Measurements from ENCODE around the gene HOXC12. TPM values are rescaled to one million over a fixed set of nuclear protein-coding genes. Genes with fewer than 3 reads are reported as not detected.

HOXC12 gene
- total RNA-seq, 4 donors from 2014 or later, result 0.22 to 1.4 TPM; not detected in 2

- WGBS, 2 donors, result 2% methylated on average over 21 of the region's 21 CpGs
- no peaks in the 10 kb centered on the region for H3K9me3 ChIP-seq
- peak overlapping the region; percentile 36 to 66 (median 50) for H3K4me3 ChIP-seq
- no peak for DNase-seq (ENCODE audit: low spot score in 2 of 2)
- H3K36me3 ChIP-seq, result no peaks in the 10 kb centered on the region
- peaks cover 0 to 48% (median 11%) of the 10 kb centered on the region in 4 donors for H3K4me1 ChIP-seq
- H3K27ac ChIP-seq, result peak overlapping the region; percentile 68 to 88 (median 76)
- H3K27me3 ChIP-seq, result peaks cover 0 to 92% of the 10 kb centered on the region in 2 donors
- TF ChIP-seq POLR2A (IDR thresholded peaks at IDR 0.05) (no peak), EP300 (IDR thresholded peaks at IDR 0.05) (no peak)
- TF ChIP-seq, protein P1, sequence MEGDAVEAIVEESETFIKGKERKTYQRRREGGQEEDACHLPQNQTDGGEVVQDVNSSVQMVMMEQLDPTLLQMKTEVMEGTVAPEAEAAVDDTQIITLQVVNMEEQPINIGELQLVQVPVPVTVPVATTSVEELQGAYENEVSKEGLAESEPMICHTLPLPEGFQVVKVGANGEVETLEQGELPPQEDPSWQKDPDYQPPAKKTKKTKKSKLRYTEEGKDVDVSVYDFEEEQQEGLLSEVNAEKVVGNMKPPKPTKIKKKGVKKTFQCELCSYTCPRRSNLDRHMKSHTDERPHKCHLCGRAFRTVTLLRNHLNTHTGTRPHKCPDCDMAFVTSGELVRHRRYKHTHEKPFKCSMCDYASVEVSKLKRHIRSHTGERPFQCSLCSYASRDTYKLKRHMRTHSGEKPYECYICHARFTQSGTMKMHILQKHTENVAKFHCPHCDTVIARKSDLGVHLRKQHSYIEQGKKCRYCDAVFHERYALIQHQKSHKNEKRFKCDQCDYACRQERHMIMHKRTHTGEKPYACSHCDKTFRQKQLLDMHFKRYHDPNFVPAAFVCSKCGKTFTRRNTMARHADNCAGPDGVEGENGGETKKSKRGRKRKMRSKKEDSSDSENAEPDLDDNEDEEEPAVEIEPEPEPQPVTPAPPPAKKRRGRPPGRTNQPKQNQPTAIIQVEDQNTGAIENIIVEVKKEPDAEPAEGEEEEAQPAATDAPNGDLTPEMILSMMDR (IDR thresholded peaks at IDR 0.05), result no peak
Observed at GRCh38 chr12:53985692-53985993, 30.9 kb downstream of the HOXC12 start.

GRCh38 chr12:53985994-53986685 lies 31.4 kb downstream of the HOXC12 start:
- peaks cover 0 to 92% of the 10 kb centered on the region in 2 donors for H3K27me3 ChIP-seq
- TF ChIP-seq, protein P1 (IDR thresholded peaks at IDR 0.05), result peak in 2 of 5 experiments; percentile 28 to 36
- TF ChIP-seq POLR2A (IDR thresholded peaks at IDR 0.05) (no peak), EP300 (IDR thresholded peaks at IDR 0.05) (peak in 1 of 2 donors; percentile 21)
- peak overlapping the region; percentile 68 to 88 (median 76) for H3K27ac ChIP-seq
- WGBS, 2 donors, result 13 to 22% methylated on average over 28 to 39 of the region's 50 CpGs
- no peaks in the 10 kb centered on the region for H3K9me3 ChIP-seq
- peaks cover 0 to 51% (median 11%) of the 10 kb centered on the region in 4 donors for H3K4me1 ChIP-seq
- no peak for DNase-seq (ENCODE audit: low spot score in 2 of 2)
- H3K4me3 ChIP-seq, result peak overlapping the region; percentile 36 to 66 (median 50)
- no peaks in the 10 kb centered on the region for H3K36me3 ChIP-seq

GRCh38 chr12:53986686-53987483 lies 32.2 kb downstream of the HOXC12 start:
- DNase-seq (ENCODE audit: low spot score in 2 of 2), result no peak
- TF ChIP-seq EP300 (IDR thresholded peaks at IDR 0.05), result no peak
- TF ChIP-seq, protein P1 (IDR thresholded peaks at IDR 0.05), result no peak
- Histone ChIP-seq H3K9me3 (no peaks in the 10 kb centered on the region), H3K27ac (peak overlapping the region in 3 of 4 donors; percentile 68 to 88 (median 77)), H3K4me3 (peak overlapping the region in 2 of 4 donors; percentile 36 to 66), H3K36me3 (no peaks in the 10 kb centered on the region), H3K27me3 (peaks cover 0 to 92% of the 10 kb centered on the region in 2 donors), H3K4me1 (peaks cover 0 to 51% (median 11%) of the 10 kb centered on the region in 4 donors)
- WGBS, 2 donors, result 71 to 74% methylated on average over 21 of the region's 21 CpGs

DNA sequence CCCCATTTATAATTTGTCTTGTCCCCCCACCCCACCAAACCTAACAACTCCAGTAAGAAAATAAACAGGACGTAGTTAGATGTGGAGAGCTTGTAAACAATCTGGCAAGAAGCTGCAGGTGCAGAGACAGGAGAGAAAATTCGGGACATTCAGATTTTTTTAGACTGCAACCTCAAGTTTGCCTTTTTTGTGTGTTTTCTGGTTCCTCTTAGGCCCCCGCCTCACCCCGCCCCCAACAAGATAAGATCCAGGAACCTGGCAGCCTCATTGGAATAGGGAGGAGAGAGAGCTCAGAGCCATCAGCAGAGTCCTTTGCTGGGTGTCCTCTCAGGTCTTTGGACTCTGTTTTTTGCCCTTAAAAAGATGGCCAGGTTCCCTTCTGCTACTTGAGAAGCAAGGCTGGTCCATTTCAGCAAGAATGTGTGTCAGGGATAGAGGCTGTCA lies 33.1 kb downstream of the HOXC12 start:
- TF ChIP-seq, protein P1 (IDR thresholded peaks at IDR 0.05), result no peak
- TF ChIP-seq EP300 (IDR thresholded peaks at IDR 0.05), result no peak
- TF ChIP-seq POLR2A (IDR thresholded peaks at IDR 0.05), result no peak
- no peak for DNase-seq (ENCODE audit: low spot score in 2 of 2)
- Histone ChIP-seq H3K27ac (no peak overlapping the region), H3K27me3 (peaks cover 0 to 90% of the 10 kb centered on the region in 2 donors), H3K4me1 (peaks cover 0 to 51% (median 11%) of the 10 kb centered on the region in 4 donors), H3K4me3 (no peak overlapping the region), H3K36me3 (no peaks in the 10 kb centered on the region), H3K9me3 (no peaks in the 10 kb centered on the region)
- 67 to 70% methylated on average over 4 of the region's 4 CpGs for WGBS, 2 donors
